ENCODE results near the gene BTLA. TPM values are rescaled to one million over a fixed set of nuclear protein-coding genes. Genes with fewer than 3 reads are reported as not detected.

Gene BTLA
- total and polyA plus RNA-seq, 8 donors = 0.14 to 1.6 (median 0.43) TPM

DNA sequence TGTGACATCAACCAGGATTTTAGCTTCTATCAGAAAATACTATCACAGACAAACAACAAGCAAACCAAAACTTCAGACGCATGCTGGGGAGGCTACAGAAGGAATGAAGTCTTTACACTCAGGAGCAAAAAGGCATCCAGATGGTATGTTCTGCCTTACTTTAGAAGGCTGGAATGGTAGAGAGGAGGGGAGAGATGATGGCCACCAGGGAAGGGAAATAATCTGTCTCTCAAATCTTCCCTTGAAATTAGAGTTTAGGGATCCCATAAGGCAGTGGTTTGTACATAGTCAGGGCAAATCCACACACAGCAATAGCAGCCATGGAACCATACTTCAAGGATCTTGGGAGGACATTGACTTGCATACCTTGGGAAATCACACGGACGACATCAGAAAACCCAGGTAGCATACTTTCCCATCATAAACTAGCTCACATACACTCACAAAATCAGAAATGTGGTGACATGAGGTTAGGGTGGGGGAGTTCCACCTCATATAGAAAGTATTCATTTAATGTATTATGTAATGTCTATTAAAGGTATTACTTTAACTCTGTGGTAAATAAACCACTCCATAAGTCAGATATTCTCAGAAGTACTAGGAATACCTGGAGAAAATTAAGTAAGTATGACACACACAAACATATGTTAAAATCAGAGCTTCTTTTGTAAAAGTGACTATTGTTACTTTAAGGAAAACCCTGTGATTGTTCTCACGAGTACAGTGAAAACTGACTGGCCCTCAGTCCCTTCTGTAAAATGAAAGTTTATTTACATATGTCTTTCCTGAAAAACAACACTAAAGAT lies 9.4 kb downstream of the BTLA start:
- ATAC-seq = no peak
- Histone ChIP-seq H3K36me3 (no peaks in the 10 kb centered on the region), H3K4me1 (no peaks in the 10 kb centered on the region), H3K4me3 (no peak overlapping the region), H3K27ac (no peak overlapping the region), H3K9me3 (no peaks in the 10 kb centered on the region), H3K27me3 (no peaks in the 10 kb centered on the region)
- TF ChIP-seq, protein P1, sequence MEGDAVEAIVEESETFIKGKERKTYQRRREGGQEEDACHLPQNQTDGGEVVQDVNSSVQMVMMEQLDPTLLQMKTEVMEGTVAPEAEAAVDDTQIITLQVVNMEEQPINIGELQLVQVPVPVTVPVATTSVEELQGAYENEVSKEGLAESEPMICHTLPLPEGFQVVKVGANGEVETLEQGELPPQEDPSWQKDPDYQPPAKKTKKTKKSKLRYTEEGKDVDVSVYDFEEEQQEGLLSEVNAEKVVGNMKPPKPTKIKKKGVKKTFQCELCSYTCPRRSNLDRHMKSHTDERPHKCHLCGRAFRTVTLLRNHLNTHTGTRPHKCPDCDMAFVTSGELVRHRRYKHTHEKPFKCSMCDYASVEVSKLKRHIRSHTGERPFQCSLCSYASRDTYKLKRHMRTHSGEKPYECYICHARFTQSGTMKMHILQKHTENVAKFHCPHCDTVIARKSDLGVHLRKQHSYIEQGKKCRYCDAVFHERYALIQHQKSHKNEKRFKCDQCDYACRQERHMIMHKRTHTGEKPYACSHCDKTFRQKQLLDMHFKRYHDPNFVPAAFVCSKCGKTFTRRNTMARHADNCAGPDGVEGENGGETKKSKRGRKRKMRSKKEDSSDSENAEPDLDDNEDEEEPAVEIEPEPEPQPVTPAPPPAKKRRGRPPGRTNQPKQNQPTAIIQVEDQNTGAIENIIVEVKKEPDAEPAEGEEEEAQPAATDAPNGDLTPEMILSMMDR (IDR thresholded peaks at IDR 0.05) = no peak
- no peak for DNase-seq
- intact Hi-C loops (cut with DNase I) = no loop called here

DNA sequence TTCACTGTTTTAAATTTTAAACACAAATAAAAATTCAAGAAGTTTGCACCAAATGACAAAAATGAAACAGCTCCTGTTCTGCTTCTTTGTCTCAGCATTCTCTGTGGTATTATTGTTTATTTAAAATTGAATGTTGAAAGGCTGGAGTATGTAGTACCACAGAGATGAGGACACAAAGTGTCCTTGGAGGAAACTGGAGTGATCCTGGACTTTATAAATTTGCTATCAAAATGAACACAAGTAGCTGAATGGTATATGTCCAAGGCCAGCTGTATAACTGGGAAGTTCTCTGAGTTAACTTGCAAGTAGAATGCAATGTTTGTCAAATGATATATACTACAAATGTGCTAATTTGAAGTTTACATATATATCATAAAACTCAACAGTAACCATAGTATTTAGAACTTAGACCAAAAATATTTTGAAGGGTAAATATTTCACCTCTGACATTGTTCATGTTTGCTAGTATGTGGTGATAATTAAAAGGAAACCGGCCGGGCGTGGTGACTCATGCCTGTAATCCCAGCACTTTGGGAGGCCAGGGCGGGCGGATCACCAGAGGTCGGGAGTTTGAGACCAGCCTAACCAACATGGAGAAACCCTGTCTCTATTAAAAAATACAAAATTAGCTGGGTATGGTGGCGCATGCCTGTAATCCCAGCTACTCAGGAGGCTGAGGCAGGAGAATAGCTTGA lies 12.3 kb downstream of the BTLA start:
- H3K9me3 ChIP-seq = no peaks in the 10 kb centered on the region
- no peaks in the 10 kb centered on the region for H3K27me3 ChIP-seq
- H3K4me3 ChIP-seq = no peak overlapping the region
- intact Hi-C loops (cut with DNase I) = no loop called here
- no peaks in the 10 kb centered on the region for H3K36me3 ChIP-seq
- DNase-seq (no peak), ATAC-seq (no peak)
- H3K27ac ChIP-seq = no peak overlapping the region
- H3K4me1 ChIP-seq = no peaks in the 10 kb centered on the region
- TF ChIP-seq, protein P1 (IDR thresholded peaks at IDR 0.05) = no peak

DNA sequence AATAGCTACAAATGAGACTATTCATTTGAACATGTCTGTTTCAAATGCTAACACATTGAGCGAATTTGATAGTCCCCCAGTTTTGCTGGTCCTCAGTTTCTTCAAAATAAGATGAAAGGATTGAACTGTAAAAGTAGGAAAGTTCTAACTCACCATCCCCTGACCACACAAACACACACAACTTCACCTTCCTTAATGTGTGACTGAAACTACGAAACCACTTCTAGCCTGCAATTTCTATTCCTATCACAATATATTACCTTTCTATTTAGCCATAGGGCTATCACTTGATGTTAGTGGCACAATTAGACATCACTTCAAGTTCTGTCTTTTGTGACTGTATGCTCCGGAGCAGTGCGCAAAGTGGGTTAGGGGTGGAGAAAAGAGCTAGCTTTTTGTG lies 14.9 kb downstream of the BTLA start:
- no peaks in the 10 kb centered on the region for H3K4me1 ChIP-seq
- no peak overlapping the region for H3K27ac ChIP-seq
- no peaks in the 10 kb centered on the region for H3K9me3 ChIP-seq
- ATAC-seq (no peak), DNase-seq (no peak)
- intact Hi-C loops (cut with DNase I) = no loop called here
- no peaks in the 10 kb centered on the region for H3K27me3 ChIP-seq
- no peaks in the 10 kb centered on the region for H3K36me3 ChIP-seq
- H3K4me3 ChIP-seq = no peak overlapping the region
- TF ChIP-seq, protein P1 (IDR thresholded peaks at IDR 0.05) = no peak

DNA sequence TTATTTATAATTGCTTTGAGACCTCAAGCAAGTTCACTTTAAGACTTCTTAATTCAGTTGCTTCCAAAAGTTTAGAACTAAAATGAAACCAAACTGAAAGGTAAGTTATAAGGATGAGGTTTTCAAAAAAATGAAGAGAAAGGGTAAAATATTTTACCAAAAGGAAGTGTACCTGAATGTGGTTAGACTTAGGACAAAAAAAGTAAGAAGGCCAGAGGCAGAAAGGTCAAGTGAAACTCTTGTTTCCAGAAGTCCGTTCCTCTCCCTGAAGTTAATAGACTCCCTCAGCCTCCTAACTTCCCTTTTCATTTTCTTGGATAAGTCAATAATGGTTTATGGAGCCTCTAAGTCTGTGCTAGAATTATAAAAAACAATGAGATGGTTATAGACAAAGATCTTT lies 16.6 kb downstream of the BTLA start:
- Histone ChIP-seq H3K9me3 (no peaks in the 10 kb centered on the region), H3K4me1 (peaks cover 0 to 3% of the 10 kb centered on the region in 2 donors), H3K4me3 (no peak overlapping the region), H3K27me3 (no peaks in the 10 kb centered on the region), H3K27ac (no peak overlapping the region), H3K36me3 (no peaks in the 10 kb centered on the region)
- DNase-seq (no peak), ATAC-seq (no peak)
- TF ChIP-seq, protein P1 (IDR thresholded peaks at IDR 0.05) = no peak
- intact Hi-C loops (cut with DNase I) = no loop called here

DNA sequence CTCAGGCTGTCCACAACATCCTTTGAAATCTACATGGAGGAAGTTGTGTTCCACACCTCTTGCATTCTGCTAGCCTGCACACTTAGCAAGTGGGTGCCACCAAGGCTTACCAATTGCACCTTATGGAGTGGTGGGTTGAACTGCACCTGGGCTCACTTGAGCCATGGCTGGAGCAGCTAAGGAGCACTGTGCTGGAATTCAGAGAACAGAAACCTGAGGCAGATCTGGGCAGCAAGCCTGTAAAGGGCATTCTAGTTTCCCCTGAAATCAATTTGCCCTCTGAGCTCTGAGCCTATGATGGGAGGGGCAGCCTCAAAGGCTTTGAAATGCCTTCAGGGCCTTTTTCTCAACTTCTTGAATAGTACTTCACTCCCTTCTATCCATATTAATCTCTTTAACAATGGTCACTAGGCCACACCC lies 18.0 kb downstream of the BTLA start:
- Histone ChIP-seq H3K27me3 (no peaks in the 10 kb centered on the region), H3K27ac (no peak overlapping the region), H3K4me1 (peaks cover 0 to 4% of the 10 kb centered on the region in 2 donors), H3K9me3 (no peaks in the 10 kb centered on the region), H3K4me3 (no peak overlapping the region), H3K36me3 (no peaks in the 10 kb centered on the region)
- intact Hi-C loops (cut with DNase I) = no loop called here
- no peak for DNase-seq
- TF ChIP-seq, protein P1 (IDR thresholded peaks at IDR 0.05) = no peak
- ATAC-seq = no peak
